Myometrial cell (primary cell): ENCODE results near the gene FGF8. TPM values are rescaled to one million over a fixed set of nuclear protein-coding genes. Genes with fewer than 3 reads are reported as not detected.

Experiments
- total RNA-seq: library from RNA; depleted of rRNA; stranded (reverse); fragments of >200 nt; gene quantifications from 2 replicates; pipeline ENCODE4 v1.2.3, GENCODE V29; 2015

Gene FGF8, protein sequence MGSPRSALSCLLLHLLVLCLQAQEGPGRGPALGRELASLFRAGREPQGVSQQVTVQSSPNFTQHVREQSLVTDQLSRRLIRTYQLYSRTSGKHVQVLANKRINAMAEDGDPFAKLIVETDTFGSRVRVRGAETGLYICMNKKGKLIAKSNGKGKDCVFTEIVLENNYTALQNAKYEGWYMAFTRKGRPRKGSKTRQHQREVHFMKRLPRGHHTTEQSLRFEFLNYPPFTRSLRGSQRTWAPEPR
- not detected in 2 replicates for total RNA-seq

DNA sequence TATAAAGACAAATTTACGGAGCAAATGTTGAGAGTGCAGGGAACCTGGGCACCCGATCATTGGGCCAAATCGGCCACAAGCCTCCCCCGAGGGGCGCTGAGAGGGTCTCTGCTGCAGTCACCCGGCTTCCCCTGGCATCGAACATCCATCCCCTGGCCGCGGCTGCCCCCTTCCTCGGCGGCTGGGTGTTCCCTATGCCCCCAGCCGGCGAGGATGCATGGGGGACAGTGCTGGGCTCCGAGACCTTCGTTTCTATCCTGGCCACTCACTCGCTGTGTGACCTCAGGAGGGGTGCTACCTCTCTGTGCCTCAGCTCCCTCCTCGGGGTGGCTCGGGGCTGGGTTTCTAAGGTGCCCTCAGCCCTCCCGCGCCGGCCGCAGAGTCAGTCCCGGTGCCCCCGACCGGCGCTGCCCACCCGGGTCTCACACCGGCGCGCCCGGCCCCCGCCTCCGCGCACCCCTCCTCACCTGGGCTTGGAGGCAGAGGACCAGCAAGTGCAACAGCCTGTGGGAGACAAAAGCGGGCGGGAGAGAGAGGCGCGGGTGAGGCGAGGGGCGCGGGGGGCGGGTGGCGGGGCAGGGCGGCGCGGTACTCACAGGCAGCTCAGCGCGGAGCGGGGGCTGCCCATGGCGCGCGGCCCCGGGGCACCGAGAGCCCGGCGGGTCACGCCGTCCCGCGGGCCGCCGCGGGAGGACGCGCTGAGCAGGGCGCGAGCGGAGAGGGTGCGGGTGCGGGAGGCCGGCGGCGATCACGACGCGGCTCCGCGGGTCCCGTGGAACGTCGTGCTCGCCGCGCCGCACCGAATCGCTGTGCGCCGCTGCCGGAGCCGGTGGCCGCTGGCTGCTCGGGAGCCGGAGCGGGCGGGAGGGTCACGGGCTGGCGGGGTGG is at the start of gene FGF8:
FGF8 (minus strand) TSS at position 842 of the 888 bp plus-strand sequence; CDS start at position 628, 214 bp downstream.

DNA sequence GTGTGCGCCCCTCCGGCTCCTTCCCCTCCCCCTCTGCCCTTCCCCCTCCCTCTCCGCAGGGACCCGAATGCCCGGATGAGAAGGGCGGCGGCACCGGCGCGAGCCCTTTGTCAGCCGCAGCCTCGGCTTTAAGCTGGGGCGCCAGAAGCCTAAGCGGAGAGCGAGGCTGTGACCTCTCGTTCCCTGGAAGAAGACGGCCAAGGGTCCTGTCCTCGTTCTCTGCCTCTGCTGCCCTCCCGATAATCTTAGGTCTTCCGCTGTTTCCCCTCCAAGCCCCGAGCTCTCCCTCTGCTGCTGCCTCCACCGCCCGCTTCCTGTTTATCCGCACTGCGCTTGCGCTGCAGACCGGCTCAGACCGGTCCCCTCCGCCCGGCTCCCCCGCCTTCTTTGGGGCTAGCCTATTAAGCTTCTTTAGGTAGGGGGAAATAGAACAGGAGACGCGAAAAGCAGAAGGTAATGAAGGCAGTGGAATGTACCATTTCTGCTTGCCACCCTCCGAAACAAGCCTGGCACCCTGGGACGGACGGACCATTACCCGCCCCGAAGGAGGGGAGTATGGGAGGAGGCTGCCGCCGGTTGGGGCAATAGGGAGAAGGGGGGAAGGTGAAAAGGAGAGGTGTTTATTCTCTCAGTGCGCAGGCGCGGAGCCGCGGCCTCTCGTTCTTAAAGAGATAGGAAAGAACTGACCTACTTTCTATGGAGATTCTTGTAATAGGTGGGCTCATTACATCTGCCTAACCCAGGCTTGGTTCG is 42.4 kb upstream of the FGF8 start, which contains the start of gene OGA:
OGA (minus strand) TSS at position 326 of the 753 bp plus-strand sequence. CDS start 422 bp downstream, outside the sequence.

DNA sequence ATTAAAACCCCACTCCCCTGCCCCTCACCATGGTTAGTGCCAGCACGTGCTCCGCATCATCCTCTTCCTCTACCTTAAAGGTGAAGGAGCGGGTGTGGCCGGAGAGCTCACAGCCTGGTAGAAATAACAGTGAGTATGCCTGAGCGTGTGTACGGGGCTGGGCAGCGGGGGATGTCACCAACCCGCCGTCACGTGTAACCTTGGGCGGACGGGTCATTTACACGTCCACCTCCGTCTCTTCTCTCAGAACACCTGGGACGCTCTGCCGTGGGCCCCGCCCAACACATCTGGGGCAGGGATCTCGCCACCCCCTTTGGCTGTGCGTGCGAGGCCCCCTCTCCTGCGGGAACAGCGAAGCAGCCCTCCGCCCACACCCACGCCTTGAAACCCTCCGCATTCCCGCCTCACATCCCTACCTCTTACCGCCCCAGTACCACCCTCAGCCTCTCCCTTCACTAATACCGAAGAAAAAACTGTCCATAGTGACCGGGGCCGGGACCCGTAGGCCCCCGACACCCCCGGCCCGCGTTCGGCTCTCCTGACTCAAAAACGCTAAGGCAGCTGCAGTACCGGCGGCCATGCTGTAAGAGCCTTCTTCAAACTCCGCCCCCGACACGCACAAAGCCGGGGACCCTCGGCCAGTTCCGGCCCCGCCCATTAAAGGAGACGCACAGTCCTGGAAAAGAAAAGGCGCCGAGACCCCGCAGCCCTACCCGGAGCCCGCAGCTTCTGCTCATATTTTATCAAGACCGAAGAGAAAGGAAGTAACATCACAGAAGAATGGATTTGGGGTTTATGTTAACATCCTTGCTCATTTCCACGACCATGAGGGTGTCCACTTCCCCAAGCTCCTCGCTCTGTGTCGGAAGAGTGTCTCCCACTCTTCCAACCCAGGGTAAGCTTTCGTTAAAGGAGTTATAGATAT is 7.2 kb upstream of the FGF8 start, which contains the start of gene NPM3:
NPM3 (minus strand) TSS at position 636 of the 925 bp plus-strand sequence; CDS start at position 580, 56 bp downstream.

Other genes with a start within 250 kb of the FGF8 start
- gene POLL, start 187.9 kb downstream of the FGF8 start, total RNA-seq = 24.5 and 25.5 TPM in 2 replicates
- gene DPCD, start 187.8 kb downstream of the FGF8 start, total RNA-seq = 85.2 and 98.0 TPM in 2 replicates
- gene FBXW4, start 80.9 kb downstream of the FGF8 start, total RNA-seq = 13.8 and 15.8 TPM in 2 replicates
- 159 and 178 TPM in 2 replicates for gene NPM3, start 7.3 kb upstream of the FGF8 start, total RNA-seq
- 37.2 and 53.2 TPM in 2 replicates for gene OGA, start 42.3 kb upstream of the FGF8 start, total RNA-seq
- gene KCNIP2, start 67.7 kb upstream of the FGF8 start, total RNA-seq = 0.18 TPM in 1 of 2 replicates, not detected in the other